HG03520 (cell line): Measurements from ENCODE around the gene ANXA7.
"Not testable (repeated sequence)": the region's sequence is repeated elsewhere in the genome, so short reads cannot be mapped to it uniquely, and the experiment has no call there.

Source experiments
- ATAC-seq: cut with Tn5 transposase; IDR thresholded peaks from one replicate; pipeline ENCODE4 v1.9.1; 2021; ENCODE audit warnings: mild to moderate bottlenecking, moderate library complexity; ENCODE audit not compliant: unreplicated experiment

Gene ANXA7

GRCh38 chr10:73344269-73344668 is 69.6 kb downstream of the ANXA7 start:
- ATAC-seq, result no peak

- ATAC-seq, result no peak
Observed at GRCh38 chr10:73340121-73340520, 73.7 kb downstream of the ANXA7 start.

GRCh38 chr10:73339436-73339835 is 74.4 kb downstream of the ANXA7 start:
- no peak for ATAC-seq

GRCh38 chr10:73338801-73339368 is 75.0 kb downstream of the ANXA7 start:
- no peak for ATAC-seq

- ATAC-seq, result no peak
Observed at GRCh38 chr10:73333202-73333601, 80.7 kb downstream of the ANXA7 start.

- no peak for ATAC-seq
Observed at GRCh38 chr10:73332379-73332778, 81.5 kb downstream of the ANXA7 start.

- ATAC-seq, result not testable (repeated sequence)
Observed at GRCh38 chr10:73328523-73328922, 85.3 kb downstream of the ANXA7 start.

- ATAC-seq, result not testable (repeated sequence)
Observed at GRCh38 chr10:73325290-73325689, 88.6 kb downstream of the ANXA7 start.
